ENCODE results near the gene GALNTL6. TPM values are rescaled to one million over a fixed set of nuclear protein-coding genes. Genes with fewer than 3 reads are reported as not detected.

Gene GALNTL6
- total RNA-seq, 1 donor, result under 0.01 TPM

DNA sequence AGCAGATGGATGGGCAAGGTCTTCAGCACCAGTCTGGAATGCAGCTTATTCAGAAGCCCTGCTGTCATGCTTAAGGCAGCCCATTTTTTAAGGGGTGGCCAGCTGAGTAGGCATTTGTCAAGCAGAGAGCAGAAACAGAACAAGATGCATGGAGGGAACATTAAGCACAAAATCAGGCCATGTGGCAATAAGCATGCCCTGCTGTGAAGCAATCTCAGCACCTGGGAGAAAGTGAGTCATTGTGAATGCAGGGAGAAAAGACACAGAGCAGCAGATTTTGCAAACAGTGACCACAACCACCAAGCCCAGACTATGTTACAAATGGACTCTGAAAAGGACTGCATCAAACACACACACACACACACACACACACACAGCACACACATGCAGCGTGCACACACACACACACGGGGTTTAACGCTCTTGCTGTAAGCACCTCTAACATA is 1261.3 kb downstream of the GALNTL6 start:
- no peaks in the 10 kb centered on the region for H3K4me1 ChIP-seq (ENCODE audit: insufficient read depth, low read length)
- H3K4me3 ChIP-seq (ENCODE audit: insufficient read depth, low read length), result no peak overlapping the region
- DNase-seq (ENCODE audit: insufficient read length, low spot score, missing footprints), result no peak
- H3K4me2 ChIP-seq (ENCODE audit: insufficient read depth, low read length), result no peak overlapping the region
- no peaks in the 10 kb centered on the region for H4K20me1 ChIP-seq (ENCODE audit: insufficient read depth, low read length)
- H3K9me3 ChIP-seq (ENCODE audit: low read depth, low read length), result no peaks in the 10 kb centered on the region
- H3K36me3 ChIP-seq (ENCODE audit: insufficient read depth, low read length), result no peaks in the 10 kb centered on the region
- H3K27ac ChIP-seq (ENCODE audit: low read depth, low read length), result no peak overlapping the region
- TF ChIP-seq, protein P1, sequence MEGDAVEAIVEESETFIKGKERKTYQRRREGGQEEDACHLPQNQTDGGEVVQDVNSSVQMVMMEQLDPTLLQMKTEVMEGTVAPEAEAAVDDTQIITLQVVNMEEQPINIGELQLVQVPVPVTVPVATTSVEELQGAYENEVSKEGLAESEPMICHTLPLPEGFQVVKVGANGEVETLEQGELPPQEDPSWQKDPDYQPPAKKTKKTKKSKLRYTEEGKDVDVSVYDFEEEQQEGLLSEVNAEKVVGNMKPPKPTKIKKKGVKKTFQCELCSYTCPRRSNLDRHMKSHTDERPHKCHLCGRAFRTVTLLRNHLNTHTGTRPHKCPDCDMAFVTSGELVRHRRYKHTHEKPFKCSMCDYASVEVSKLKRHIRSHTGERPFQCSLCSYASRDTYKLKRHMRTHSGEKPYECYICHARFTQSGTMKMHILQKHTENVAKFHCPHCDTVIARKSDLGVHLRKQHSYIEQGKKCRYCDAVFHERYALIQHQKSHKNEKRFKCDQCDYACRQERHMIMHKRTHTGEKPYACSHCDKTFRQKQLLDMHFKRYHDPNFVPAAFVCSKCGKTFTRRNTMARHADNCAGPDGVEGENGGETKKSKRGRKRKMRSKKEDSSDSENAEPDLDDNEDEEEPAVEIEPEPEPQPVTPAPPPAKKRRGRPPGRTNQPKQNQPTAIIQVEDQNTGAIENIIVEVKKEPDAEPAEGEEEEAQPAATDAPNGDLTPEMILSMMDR (IDR thresholded peaks at IDR 0.05; ENCODE audit: extremely low read depth, low read depth, low read length), result no peak
- no peaks in the 10 kb centered on the region for H3K79me2 ChIP-seq (ENCODE audit: insufficient read depth, low read length)
- H2AFZ ChIP-seq (ENCODE audit: low read length), result no peak overlapping the region
- H3K27me3 ChIP-seq (ENCODE audit: insufficient read depth, low read length), result no peaks in the 10 kb centered on the region

DNA sequence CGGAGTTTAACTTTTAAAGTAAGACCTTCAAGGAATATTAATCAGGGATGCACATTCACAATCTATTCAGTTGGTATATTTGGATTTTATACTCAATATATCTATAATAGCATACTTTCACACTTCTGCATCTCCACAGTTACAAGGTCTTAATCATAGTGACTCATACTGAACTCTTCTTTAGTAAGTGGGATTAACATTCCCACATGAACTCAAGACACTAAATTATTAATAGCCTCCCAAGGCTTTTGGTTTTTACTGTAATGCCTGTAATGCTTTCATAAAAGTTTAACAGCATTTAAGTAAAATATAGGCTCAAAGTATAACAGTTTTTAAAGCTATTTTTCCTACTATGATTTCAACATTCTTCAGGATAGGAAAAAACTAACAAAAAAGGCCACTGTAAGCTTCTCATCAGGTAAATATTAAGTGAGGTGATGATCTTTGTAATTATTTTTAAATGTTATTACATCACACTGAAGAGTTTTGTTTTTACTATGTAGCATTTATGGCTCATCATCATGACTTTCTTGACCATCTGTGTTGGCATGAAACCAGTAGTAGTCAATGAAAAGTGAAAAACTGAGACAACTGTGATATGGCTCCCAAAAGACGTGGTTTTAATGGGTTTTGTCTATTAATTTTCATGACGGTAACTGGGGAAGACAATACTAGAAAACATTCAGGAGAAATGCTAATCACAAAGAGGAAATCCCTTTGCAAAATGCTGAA is 1263.9 kb downstream of the GALNTL6 start:
- Histone ChIP-seq H3K9me3 (ENCODE audit: low read depth, low read length) (no peaks in the 10 kb centered on the region), H4K20me1 (ENCODE audit: insufficient read depth, low read length) (no peaks in the 10 kb centered on the region), H3K4me1 (ENCODE audit: insufficient read depth, low read length) (no peaks in the 10 kb centered on the region), H2AFZ (ENCODE audit: low read length) (no peak overlapping the region), H3K4me2 (ENCODE audit: insufficient read depth, low read length) (no peak overlapping the region), H3K27me3 (ENCODE audit: insufficient read depth, low read length) (no peaks in the 10 kb centered on the region), H3K4me3 (ENCODE audit: insufficient read depth, low read length) (no peak overlapping the region), H3K79me2 (ENCODE audit: insufficient read depth, low read length) (no peaks in the 10 kb centered on the region), H3K36me3 (ENCODE audit: insufficient read depth, low read length) (no peaks in the 10 kb centered on the region), H3K27ac (ENCODE audit: low read depth, low read length) (no peak overlapping the region)
- no peak for DNase-seq (ENCODE audit: insufficient read length, low spot score, missing footprints)
- TF ChIP-seq, protein P1 (IDR thresholded peaks at IDR 0.05; ENCODE audit: extremely low read depth, low read depth, low read length), result no peak

DNA sequence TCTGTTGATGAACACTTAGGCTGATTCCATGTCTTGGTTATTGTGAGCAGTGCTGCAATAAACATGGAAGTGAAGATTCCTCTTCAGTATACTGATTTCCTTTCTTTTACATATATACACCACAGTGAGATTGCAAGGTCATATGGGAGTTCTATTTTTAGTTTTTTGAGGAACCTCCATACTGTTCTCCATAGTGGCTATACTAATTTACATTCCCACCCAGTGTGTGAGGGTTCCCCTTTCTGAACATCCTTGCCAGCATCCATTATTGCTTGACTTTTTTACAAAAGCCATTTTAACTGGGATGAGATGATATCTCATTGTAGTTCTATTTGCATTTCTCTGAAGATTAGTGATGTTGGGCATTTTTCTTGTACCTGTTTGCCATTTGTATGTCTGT is 1274.9 kb downstream of the GALNTL6 start:
- DNase-seq (ENCODE audit: insufficient read length, low spot score, missing footprints), result no peak
- Histone ChIP-seq H3K9me3 (ENCODE audit: low read depth, low read length) (no peaks in the 10 kb centered on the region), H2AFZ (ENCODE audit: low read length) (no peak overlapping the region), H3K4me2 (ENCODE audit: insufficient read depth, low read length) (no peak overlapping the region), H3K4me1 (ENCODE audit: insufficient read depth, low read length) (no peaks in the 10 kb centered on the region), H3K27me3 (ENCODE audit: insufficient read depth, low read length) (no peaks in the 10 kb centered on the region), H3K36me3 (ENCODE audit: insufficient read depth, low read length) (no peaks in the 10 kb centered on the region), H3K79me2 (ENCODE audit: insufficient read depth, low read length) (no peaks in the 10 kb centered on the region), H4K20me1 (ENCODE audit: insufficient read depth, low read length) (no peaks in the 10 kb centered on the region), H3K27ac (ENCODE audit: low read depth, low read length) (no peak overlapping the region), H3K4me3 (ENCODE audit: insufficient read depth, low read length) (no peak overlapping the region)
- TF ChIP-seq, protein P1 (IDR thresholded peaks at IDR 0.05; ENCODE audit: extremely low read depth, low read depth, low read length), result no peak

All from osteoblast (primary cell).